Smooth muscle cell (in vitro differentiated cells): ENCODE measurements around the gene TM4SF1. TPM values are rescaled to one million over a fixed set of nuclear protein-coding genes. Genes with fewer than 3 reads are reported as not detected.

Experiments
- DNase-seq: peaks from one replicate; lab custom pipeline; 2025; ENCODE audit not compliant: unreplicated experiment; lab: John Stamatoyannopoulos, UW
- H2AFZ ChIP-seq: fragments of 200-600 bp; sonication (generic); 2 replicates; pipeline ENCODE4 v1.6.0; 2016; ENCODE audit warnings: antibody characterized with exemption, low read depth, mild to moderate bottlenecking
- H3F3A ChIP-seq: fragments of 200-600 bp; sonication (generic); 2 replicates; pipeline ENCODE4 v1.6.0; 2017; ENCODE audit warnings: antibody characterized with exemption, low read depth
- H3K27ac ChIP-seq: fragments of 200-600 bp; sonication (generic); 2 replicates; pipeline ENCODE4 v1.5.1; 2016; ENCODE audit warnings: low read depth, mild to moderate bottlenecking
- H3K27me3 ChIP-seq: fragments of 200-600 bp; sonication (generic); 2 replicates; pipeline ENCODE4 v1.6.1; 2016; ENCODE audit warnings: low read depth, mild to moderate bottlenecking
- H3K36me3 ChIP-seq: fragments of 200-600 bp; sonication (generic); 2 replicates; pipeline ENCODE4 v1.5.1; 2016; ENCODE audit warnings: low read depth
- H3K4me1 ChIP-seq: fragments of 200-600 bp; sonication (generic); 2 replicates; pipeline ENCODE4 v1.5.1; 2016; ENCODE audit warnings: low read depth
- H3K4me2 ChIP-seq: fragments of 200-600 bp; sonication (generic); 2 replicates; pipeline ENCODE4 v1.6.0; 2016; ENCODE audit warnings: mild to moderate bottlenecking
- H3K4me3 ChIP-seq: fragments of 200-600 bp; sonication (generic); 2 replicates; pipeline ENCODE4 v1.5.1; 2016; ENCODE audit warnings: mild to moderate bottlenecking
- H3K79me2 ChIP-seq: fragments of 200-600 bp; sonication (generic); 2 replicates; pipeline ENCODE4 v1.6.0; 2016; ENCODE audit warnings: low read depth, mild to moderate bottlenecking
- H3K9ac ChIP-seq: fragments of 200-600 bp; sonication (generic); 2 replicates; pipeline ENCODE4 v1.6.0; 2016; ENCODE audit warnings: low read depth
- H3K9me3 ChIP-seq: fragments of 200-600 bp; sonication (generic); replicated peaks from 2 replicates; pipeline ENCODE4 v1.5.1; 2016; ENCODE audit warnings: low read depth
- H4K20me1 ChIP-seq: fragments of 200-600 bp; sonication (generic); 2 replicates; pipeline ENCODE4 v1.6.0; 2016; ENCODE audit warnings: low read depth
- CTCF ChIP-seq: fragments of 200-600 bp; sonication (generic); IDR thresholded peaks from 2 replicates; pipeline ENCODE4 v1.5.1; 2017; ENCODE audit warnings: borderline replicate concordance, mild to moderate bottlenecking, antibody characterized with exemption; ENCODE audit not compliant: insufficient read depth, poor library complexity, severe bottlenecking
- WGBS: methylation state at CpG from one replicate; pipeline ENCODE4 v1.1.7; 2016; ENCODE audit warnings: low lambda C conversion rate; 5-methylcytosine and 5-hydroxymethylcytosine counted together
- polyA plus RNA-seq: library from polyadenylated mRNA; unstranded; fragments of >200 nt; fragmentation: Nextera tagmentation; extraction: Ambion mirVana; gene quantifications from 2 replicates; pipeline ENCODE4 v1.2.1, GENCODE V29; 2016
- total RNA-seq: library from RNA; depleted of rRNA; stranded (reverse); fragments of >200 nt; gene quantifications from 2 replicates; pipeline ENCODE4 v1.2.3, GENCODE V29; 2014

The TM4SF1 gene
- total and polyA plus RNA-seq, 2 experiments from 2014 or later, result 37.5 to 134 TPM

- no peak overlapping the region for H3K27ac ChIP-seq
- H3K9ac ChIP-seq, result no peak overlapping the region
- WGBS, result 91% methylated on average over 2 of the region's 2 CpGs
- peaks cover 3% of the 10 kb centered on the region for H3K4me1 ChIP-seq
- no peaks in the 10 kb centered on the region for H3K79me2 ChIP-seq
- no peaks in the 10 kb centered on the region for H3K9me3 ChIP-seq
- H3K4me3 ChIP-seq, result no peak overlapping the region
- no peak overlapping the region for H2AFZ ChIP-seq
- peaks cover under 1% of the 10 kb centered on the region for H3F3A ChIP-seq
- no peak for DNase-seq
- H4K20me1 ChIP-seq, result no peaks in the 10 kb centered on the region
- H3K36me3 ChIP-seq, result no peaks in the 10 kb centered on the region
- no peak overlapping the region for H3K4me2 ChIP-seq
- H3K27me3 ChIP-seq, result no peaks in the 10 kb centered on the region
- no peak for TF ChIP-seq CTCF
Observed at GRCh38 chr3:149327156-149327555, 50.3 kb downstream of the TM4SF1 start.

- Histone ChIP-seq H3K79me2 (no peaks in the 10 kb centered on the region), H3K4me3 (no peak overlapping the region), H3K4me1 (no peaks in the 10 kb centered on the region), H3F3A (no peaks in the 10 kb centered on the region), H3K4me2 (no peak overlapping the region), H3K9ac (no peak overlapping the region), H3K36me3 (no peaks in the 10 kb centered on the region), H3K27ac (no peak overlapping the region), H4K20me1 (no peaks in the 10 kb centered on the region), H2AFZ (no peak overlapping the region), H3K27me3 (no peaks in the 10 kb centered on the region), H3K9me3 (no peaks in the 10 kb centered on the region)
- no peak for TF ChIP-seq CTCF
- DNase-seq, result no peak
Observed at GRCh38 chr3:149325581-149325980, 51.9 kb downstream of the TM4SF1 start.

- Histone ChIP-seq H2AFZ (no peak overlapping the region), H3K36me3 (no peaks in the 10 kb centered on the region), H3K9ac (no peak overlapping the region), H3K9me3 (no peaks in the 10 kb centered on the region), H3K4me1 (no peaks in the 10 kb centered on the region), H3K27ac (no peak overlapping the region), H4K20me1 (no peaks in the 10 kb centered on the region), H3K79me2 (no peaks in the 10 kb centered on the region), H3K4me2 (no peak overlapping the region), H3F3A (no peaks in the 10 kb centered on the region), H3K27me3 (no peaks in the 10 kb centered on the region), H3K4me3 (no peak overlapping the region)
- no peak for DNase-seq
- TF ChIP-seq CTCF, result no peak
Observed at GRCh38 chr3:149324332-149324731, 53.1 kb downstream of the TM4SF1 start.

- Histone ChIP-seq H3K36me3 (no peaks in the 10 kb centered on the region), H3K27me3 (no peaks in the 10 kb centered on the region), H4K20me1 (no peaks in the 10 kb centered on the region), H3K4me1 (no peaks in the 10 kb centered on the region), H3F3A (no peaks in the 10 kb centered on the region), H3K27ac (no peak overlapping the region), H2AFZ (no peak overlapping the region), H3K4me3 (no peak overlapping the region), H3K9ac (no peak overlapping the region), H3K9me3 (no peaks in the 10 kb centered on the region), H3K79me2 (no peaks in the 10 kb centered on the region), H3K4me2 (no peak overlapping the region)
- no peak for TF ChIP-seq CTCF
- no peak for DNase-seq
- WGBS, result 85% methylated on average over 2 of the region's 2 CpGs
Observed at GRCh38 chr3:149321640-149322039, 55.8 kb downstream of the TM4SF1 start.
